Measurements from ENCODE around the gene NT5C. TPM values are rescaled to one million over a fixed set of nuclear protein-coding genes. Genes with fewer than 3 reads are reported as not detected.

Gene NT5C
- total RNA-seq, 2 experiments from 2014 or later, result 65.2 to 70.8 TPM

DNA sequence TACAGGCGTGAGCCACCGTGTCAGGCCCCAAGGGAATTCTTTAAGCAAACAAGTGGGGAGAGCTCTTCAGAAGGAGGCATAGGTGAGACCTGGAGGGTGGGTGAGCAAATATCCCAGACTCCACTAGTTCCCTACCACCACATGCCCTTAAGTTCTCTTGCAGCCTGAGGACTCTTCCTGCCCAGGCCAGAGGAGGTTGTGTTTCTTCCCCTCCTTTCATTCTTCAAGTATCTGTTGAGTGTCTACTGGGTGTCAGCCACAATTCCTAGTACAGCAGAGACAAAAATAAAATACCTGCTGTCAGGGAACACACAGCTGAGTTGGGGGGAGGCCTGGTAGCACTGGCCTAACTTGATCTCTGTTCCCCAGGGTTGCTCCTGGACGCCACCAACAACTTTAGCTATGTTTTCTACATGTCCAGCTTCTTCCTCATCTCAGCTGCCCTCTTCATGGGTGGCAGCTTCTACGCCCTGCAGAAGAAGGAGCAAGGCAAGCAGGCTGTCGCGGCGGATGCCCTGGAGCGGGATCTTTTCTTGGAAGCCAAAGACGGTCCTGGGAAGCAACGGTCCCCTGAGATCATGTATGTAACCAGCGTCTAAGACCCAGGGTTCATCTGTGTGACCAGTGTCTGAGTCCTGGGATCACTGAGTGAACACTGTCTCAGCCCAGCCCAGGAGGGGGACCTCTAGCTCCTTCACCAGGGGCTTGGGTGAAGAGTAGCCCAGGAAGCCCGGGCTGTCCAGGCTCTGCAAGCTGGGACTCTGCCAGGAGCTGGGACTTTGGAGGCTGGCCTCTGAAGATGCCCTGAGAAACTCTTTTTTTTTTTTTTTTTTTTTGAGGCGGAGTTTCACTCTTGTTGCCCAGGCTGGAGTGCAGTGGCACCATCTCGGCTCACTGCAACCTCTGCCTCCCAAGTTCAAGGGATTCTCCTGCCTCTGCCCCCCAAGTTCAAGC is 27.7 kb downstream of the NT5C start:
- H3K9me3 Mint-ChIP-seq, result no peaks in the 10 kb centered on the region
- H3K36me3 Mint-ChIP-seq, result no peaks in the 10 kb centered on the region
- ChIA-PET CTCF (interaction anchor here (0.7 to 4.0 kb wide), 6 partner anchors 9 to 143 kb away, joined by 4 to 24 read pairs (median 6); no protein-coding TSS in a partner anchor), POLR2A (no interaction called here)
- no peaks in the 10 kb centered on the region for H3K27me3 Mint-ChIP-seq
- peaks cover 4% of the 10 kb centered on the region for H3K4me1 Mint-ChIP-seq (ENCODE audit: low read depth)
- intact Hi-C loops (cut with micrococcal nuclease), result no loop called here
- no peak for DNase-seq
- H3K27ac Mint-ChIP-seq, result no peak overlapping the region
- H3K4me3 Mint-ChIP-seq, result no peak overlapping the region

DNA sequence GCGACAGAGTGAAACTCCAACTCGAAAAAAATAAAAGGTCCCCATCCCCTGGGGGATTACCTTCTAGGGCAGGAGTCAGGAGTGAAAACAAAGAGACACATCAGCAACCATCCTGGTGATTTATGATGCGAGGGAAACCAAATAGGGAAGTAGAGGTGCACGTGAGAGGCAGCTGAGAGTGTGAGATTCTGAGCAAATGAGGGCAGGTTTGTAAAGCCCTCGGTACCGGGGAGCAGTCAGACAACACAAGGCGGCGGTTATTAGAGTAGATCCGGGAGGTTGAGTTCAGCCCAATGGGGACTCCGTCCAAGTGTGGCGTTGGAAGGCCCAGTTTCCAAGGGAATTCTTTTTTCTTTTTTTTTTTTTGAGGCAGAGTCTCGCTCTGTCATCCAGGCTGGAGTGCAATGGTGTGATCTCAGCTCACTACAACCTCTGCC is 29.1 kb downstream of the NT5C start:
- POLR2A ChIA-PET, result no interaction called here
- intact Hi-C loops (cut with micrococcal nuclease), result no loop called here
- Mint-ChIP-seq H3K36me3 (no peaks in the 10 kb centered on the region), H3K9me3 (no peaks in the 10 kb centered on the region), H3K27me3 (no peaks in the 10 kb centered on the region), H3K4me1 (ENCODE audit: low read depth) (no peaks in the 10 kb centered on the region), H3K27ac (no peak overlapping the region), H3K4me3 (no peak overlapping the region)
- CTCF ChIA-PET, result interaction anchor here (0.9 to 1.1 kb wide), 2 partner anchors 12 to 91 kb away, joined by 5 read pairs; no protein-coding TSS in a partner anchor
- DNase-seq, result no peak

- intact Hi-C loops (cut with micrococcal nuclease), result no loop called here
- ChIA-PET POLR2A (interaction anchor here (1.1 kb wide), 1 partner anchor 10 kb away, joined by 3 read pairs; the partner anchor contains the start of gene ARMC7), CTCF (no interaction called here)
- no peaks in the 10 kb centered on the region for H3K9me3 Mint-ChIP-seq
- no peak overlapping the region for H3K27ac Mint-ChIP-seq
- no peak overlapping the region for H3K4me3 Mint-ChIP-seq
- H3K36me3 Mint-ChIP-seq, result no peaks in the 10 kb centered on the region
- no peaks in the 10 kb centered on the region for H3K4me1 Mint-ChIP-seq (ENCODE audit: low read depth)
- no peaks in the 10 kb centered on the region for H3K27me3 Mint-ChIP-seq
- DNase-seq, result no peak
Measured at GRCh38 chr17:75099881-75100595, 31.5 kb downstream of the NT5C start.

GRCh38 chr17:75098861-75099260 is 32.7 kb downstream of the NT5C start:
- ChIA-PET CTCF (no interaction called here), POLR2A (interaction anchor here (1.1 kb wide), 1 partner anchor 11 kb away, joined by 3 read pairs; the partner anchor contains the start of gene ARMC7)

DNA sequence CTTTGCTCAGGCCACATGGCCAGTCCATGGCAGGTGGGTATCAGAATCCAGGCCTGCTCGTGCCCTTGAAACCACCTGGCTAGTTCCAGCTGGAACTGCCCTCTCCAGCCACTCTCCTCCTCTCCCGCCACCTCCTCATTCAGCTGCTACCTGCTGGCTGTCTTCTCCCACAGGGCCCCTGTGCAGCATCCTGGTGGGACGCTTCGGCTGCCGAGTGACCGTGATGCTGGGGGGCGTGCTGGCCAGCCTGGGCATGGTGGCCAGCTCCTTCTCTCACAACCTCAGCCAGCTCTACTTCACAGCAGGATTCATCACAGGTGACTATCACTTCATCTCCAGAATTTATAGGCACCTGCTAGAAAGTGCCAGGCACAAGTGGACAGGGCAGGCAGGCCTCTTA is 33.7 kb downstream of the NT5C start:
- H3K36me3 Mint-ChIP-seq, result no peaks in the 10 kb centered on the region

More at GRCh38 chr17:75098861-75099260, 32.7 kb downstream of the NT5C start:
- Mint-ChIP-seq H3K27ac (no peak overlapping the region), H3K4me1 (ENCODE audit: low read depth) (no peaks in the 10 kb centered on the region), H3K9me3 (no peaks in the 10 kb centered on the region), H3K4me3 (no peak overlapping the region), H3K36me3 (no peaks in the 10 kb centered on the region), H3K27me3 (no peaks in the 10 kb centered on the region)
- no peak for DNase-seq
- intact Hi-C loops (cut with micrococcal nuclease), result no loop called here

DNA sequence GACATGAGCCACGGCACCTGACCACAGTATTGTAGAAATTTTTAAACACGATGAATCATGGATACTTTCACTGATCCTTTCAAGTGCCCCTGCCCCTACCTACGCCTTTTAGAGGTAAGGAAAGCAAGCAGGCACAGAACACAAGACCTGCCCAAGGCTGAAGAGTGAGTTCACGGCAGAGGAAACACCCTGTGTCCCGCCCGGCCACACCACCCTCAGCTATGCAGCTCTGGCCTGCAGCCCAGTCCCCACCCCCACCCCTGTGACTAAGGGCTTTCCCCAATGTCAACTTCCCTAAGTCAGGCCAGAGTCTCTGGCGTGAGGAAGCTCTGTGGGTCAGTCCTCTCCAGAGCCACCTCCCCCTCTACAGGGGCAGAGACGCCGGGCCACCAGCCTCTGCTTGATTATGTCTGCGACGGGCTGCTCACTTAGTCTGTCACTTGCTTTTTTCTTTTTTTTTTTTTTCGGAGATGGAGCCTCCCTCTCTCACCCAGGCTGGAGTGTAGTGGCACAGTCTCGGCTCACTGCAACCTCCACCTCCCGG is 35.4 kb downstream of the NT5C start:
- H3K27ac Mint-ChIP-seq, result no peak overlapping the region
- ChIA-PET CTCF (interaction anchor here (1.0 to 1.5 kb wide), 2 partner anchors 10 kb away, joined by 3 to 5 read pairs; no protein-coding TSS in a partner anchor), POLR2A (no interaction called here)
- H3K27me3 Mint-ChIP-seq, result no peaks in the 10 kb centered on the region
- DNase-seq, result no peak
- intact Hi-C loops (cut with micrococcal nuclease), result no loop called here
- no peak overlapping the region for H3K4me3 Mint-ChIP-seq
- H3K4me1 Mint-ChIP-seq (ENCODE audit: low read depth), result no peaks in the 10 kb centered on the region
- no peaks in the 10 kb centered on the region for H3K9me3 Mint-ChIP-seq
- H3K36me3 Mint-ChIP-seq, result no peaks in the 10 kb centered on the region

More for the DNA sequence above, 33.7 kb downstream of the NT5C start:
- no peak overlapping the region for H3K27ac Mint-ChIP-seq
- CTCF ChIA-PET, result no interaction called here
- intact Hi-C loops (cut with micrococcal nuclease), result no loop called here
- POLR2A ChIA-PET, result no interaction called here
- no peak for DNase-seq
- H3K4me1 Mint-ChIP-seq (ENCODE audit: low read depth), result no peaks in the 10 kb centered on the region
- no peaks in the 10 kb centered on the region for H3K9me3 Mint-ChIP-seq
- H3K27me3 Mint-ChIP-seq, result no peaks in the 10 kb centered on the region
- H3K4me3 Mint-ChIP-seq, result no peak overlapping the region

- Mint-ChIP-seq H3K9me3 (no peaks in the 10 kb centered on the region), H3K27ac (no peak overlapping the region), H3K36me3 (no peaks in the 10 kb centered on the region), H3K27me3 (no peaks in the 10 kb centered on the region), H3K4me3 (no peak overlapping the region), H3K4me1 (ENCODE audit: low read depth) (peaks cover 3% of the 10 kb centered on the region)
- intact Hi-C loops (cut with micrococcal nuclease), result no loop called here
- no peak for DNase-seq
- ChIA-PET CTCF (interaction anchor here (0.6 to 1.5 kb wide), 4 partner anchors 9 to 107 kb away, joined by 3 to 5 read pairs (median 5); no protein-coding TSS in a partner anchor), POLR2A (interaction anchor here (0.7 kb wide), 1 partner anchor 148 kb away, joined by 3 read pairs; no protein-coding TSS in a partner anchor)
Measured at GRCh38 chr17:75094871-75095399, 36.6 kb downstream of the NT5C start.

DNA sequence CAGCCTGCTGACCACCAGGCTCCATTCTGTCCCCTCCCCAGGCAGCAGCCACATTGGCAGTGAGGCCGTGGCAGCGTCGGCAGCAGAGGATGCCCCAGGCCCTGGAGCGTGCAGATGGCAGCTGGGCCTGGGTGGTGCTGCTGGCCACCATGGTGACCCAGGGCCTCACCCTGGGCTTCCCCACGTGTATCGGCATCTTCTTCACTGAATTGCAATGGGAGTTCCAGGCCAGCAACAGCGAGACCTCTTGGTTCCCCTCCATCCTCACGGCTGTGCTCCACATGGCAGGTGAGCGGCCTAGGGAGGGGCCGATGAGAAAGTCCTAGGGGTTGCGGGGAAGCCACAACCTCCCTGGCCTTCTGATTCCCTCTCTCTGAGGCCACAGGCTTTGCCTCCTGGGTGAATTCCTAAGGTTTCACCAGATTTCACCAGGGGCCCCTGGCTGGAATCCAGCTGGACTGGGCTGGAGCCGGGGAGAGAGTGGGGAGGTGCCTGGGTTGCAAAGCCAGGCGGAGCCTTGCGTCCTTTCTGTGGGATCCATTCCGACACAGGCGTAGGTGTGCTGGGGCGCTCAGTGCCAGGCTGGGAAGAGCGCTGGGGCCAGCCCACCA is 37.9 kb downstream of the NT5C start:
- Mint-ChIP-seq H3K27ac (no peak overlapping the region), H3K9me3 (no peaks in the 10 kb centered on the region), H3K27me3 (no peaks in the 10 kb centered on the region), H3K36me3 (no peaks in the 10 kb centered on the region), H3K4me1 (ENCODE audit: low read depth) (peaks cover 14% of the 10 kb centered on the region), H3K4me3 (no peak overlapping the region)
- POLR2A ChIA-PET, result no interaction called here
- no peak for DNase-seq
- intact Hi-C loops (cut with micrococcal nuclease), result no loop called here
- CTCF ChIA-PET, result interaction anchor here (0.7 kb wide), 1 partner anchor 10 kb away, joined by 4 read pairs; no protein-coding TSS in a partner anchor

DNA sequence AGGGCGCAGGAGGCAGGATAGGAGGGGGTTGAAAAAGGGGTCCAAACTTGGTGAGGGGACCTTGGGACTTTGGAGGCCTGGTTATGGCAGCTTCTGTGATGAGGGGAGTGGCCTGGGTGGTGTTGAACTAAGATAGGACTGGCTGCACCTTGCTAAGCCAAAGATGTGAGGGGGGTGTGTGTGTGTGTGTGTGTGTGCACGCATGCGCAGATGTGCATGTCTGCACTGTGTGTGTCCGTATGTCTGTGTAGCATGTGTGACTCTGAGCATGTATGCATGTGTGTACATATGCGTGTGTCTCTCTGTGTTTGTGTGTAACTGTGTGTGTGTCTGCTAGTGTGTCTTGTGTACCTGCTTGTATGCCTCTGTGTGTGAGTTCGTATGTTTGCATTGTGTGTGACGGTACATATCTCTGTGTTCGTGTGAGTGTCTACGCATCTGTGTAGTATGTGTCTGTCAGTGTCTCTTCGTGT is 39.7 kb downstream of the NT5C start:
- Mint-ChIP-seq H3K4me3 (no peak overlapping the region), H3K27ac (no peak overlapping the region), H3K9me3 (no peaks in the 10 kb centered on the region), H3K27me3 (no peaks in the 10 kb centered on the region), H3K36me3 (no peaks in the 10 kb centered on the region), H3K4me1 (ENCODE audit: low read depth) (peaks cover 24% of the 10 kb centered on the region)
- ChIA-PET POLR2A (no interaction called here), CTCF (interaction anchor here (1.3 kb wide), 1 partner anchor 22 kb away, joined by 5 read pairs; no protein-coding TSS in a partner anchor)
- DNase-seq, result no peak
- intact Hi-C loops (cut with micrococcal nuclease), result no loop called here

GRCh38 chr17:75090871-75091854 is 40.4 kb downstream of the NT5C start:
- H3K27ac Mint-ChIP-seq, result no peak overlapping the region
- H3K4me3 Mint-ChIP-seq, result no peak overlapping the region
- H3K27me3 Mint-ChIP-seq, result no peaks in the 10 kb centered on the region
- H3K36me3 Mint-ChIP-seq, result no peaks in the 10 kb centered on the region
- no peaks in the 10 kb centered on the region for H3K9me3 Mint-ChIP-seq
- ChIA-PET CTCF (interaction anchor here (0.6 to 1.3 kb wide), 3 partner anchors 15 to 188 kb away, joined by 3 to 5 read pairs (median 4); no protein-coding TSS in a partner anchor), POLR2A (interaction anchor here (0.6 kb wide), 1 partner anchor 912 kb away, joined by 3 read pairs; no protein-coding TSS in a partner anchor)
- no peak for DNase-seq
- intact Hi-C loops (cut with micrococcal nuclease), result no loop called here
- H3K4me1 Mint-ChIP-seq (ENCODE audit: low read depth), result peaks cover 29% of the 10 kb centered on the region
